Measurements from ENCODE around the gene SLC2A13. TPM values are rescaled to one million over a fixed set of nuclear protein-coding genes. Genes with fewer than 3 reads are reported as not detected.

The SLC2A13 gene
- total RNA-seq, 4 donors from 2014 or later: 18.4 to 32.0 (median 25.3) TPM

DNA sequence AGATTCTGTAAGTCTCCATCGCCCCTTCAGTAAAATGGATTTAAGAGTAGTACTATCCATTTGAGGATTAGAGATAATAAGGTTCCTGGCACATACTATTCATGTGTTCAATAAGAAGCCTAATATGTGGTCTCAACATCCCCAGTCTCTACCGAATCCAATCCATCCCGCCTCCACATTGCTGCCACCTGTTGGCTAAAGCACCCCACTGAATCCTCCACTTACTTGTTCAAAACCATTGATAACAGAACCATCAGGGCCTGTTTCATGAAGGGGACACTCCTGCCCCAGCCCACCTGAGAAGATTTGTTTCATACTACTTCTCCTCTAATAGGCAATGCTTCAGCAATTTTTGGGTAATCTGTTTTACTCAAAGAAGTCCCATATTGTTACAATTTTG lies 147.5 kb downstream of the SLC2A13 start:
- TF ChIP-seq, protein P1, sequence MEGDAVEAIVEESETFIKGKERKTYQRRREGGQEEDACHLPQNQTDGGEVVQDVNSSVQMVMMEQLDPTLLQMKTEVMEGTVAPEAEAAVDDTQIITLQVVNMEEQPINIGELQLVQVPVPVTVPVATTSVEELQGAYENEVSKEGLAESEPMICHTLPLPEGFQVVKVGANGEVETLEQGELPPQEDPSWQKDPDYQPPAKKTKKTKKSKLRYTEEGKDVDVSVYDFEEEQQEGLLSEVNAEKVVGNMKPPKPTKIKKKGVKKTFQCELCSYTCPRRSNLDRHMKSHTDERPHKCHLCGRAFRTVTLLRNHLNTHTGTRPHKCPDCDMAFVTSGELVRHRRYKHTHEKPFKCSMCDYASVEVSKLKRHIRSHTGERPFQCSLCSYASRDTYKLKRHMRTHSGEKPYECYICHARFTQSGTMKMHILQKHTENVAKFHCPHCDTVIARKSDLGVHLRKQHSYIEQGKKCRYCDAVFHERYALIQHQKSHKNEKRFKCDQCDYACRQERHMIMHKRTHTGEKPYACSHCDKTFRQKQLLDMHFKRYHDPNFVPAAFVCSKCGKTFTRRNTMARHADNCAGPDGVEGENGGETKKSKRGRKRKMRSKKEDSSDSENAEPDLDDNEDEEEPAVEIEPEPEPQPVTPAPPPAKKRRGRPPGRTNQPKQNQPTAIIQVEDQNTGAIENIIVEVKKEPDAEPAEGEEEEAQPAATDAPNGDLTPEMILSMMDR (IDR thresholded peaks at IDR 0.05; ENCODE audit: low read depth): no peak

DNA sequence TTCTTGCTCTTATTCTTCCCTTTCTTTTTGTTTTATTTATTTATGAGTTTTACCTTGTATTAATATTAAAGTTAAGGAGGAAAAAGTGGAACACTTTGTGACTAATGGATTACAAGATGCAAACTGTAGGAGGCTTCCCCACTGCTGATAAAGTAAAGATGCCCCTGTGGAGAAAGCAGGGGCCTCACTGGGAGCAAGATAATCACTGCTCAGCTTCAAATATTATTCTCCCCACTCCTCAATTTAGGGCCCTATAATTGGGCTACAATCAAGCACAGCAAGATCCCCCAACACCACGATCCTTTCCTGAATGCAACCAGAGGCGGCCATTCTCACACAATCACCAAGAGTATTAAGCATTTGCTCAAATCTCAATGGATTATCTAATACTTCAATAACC lies 149.2 kb downstream of the SLC2A13 start:
- TF ChIP-seq, protein P1 (IDR thresholded peaks at IDR 0.05; ENCODE audit: low read depth): no peak

- TF ChIP-seq, protein P1 (IDR thresholded peaks at IDR 0.05; ENCODE audit: low read depth): no peak
Observed at GRCh38 chr12:39946361-39947280, 159.3 kb downstream of the SLC2A13 start.

- TF ChIP-seq, protein P1 (IDR thresholded peaks at IDR 0.05; ENCODE audit: low read depth): no peak
Observed at GRCh38 chr12:39937119-39937518, 168.8 kb downstream of the SLC2A13 start.

GRCh38 chr12:39935839-39936238 lies 170.0 kb downstream of the SLC2A13 start:
- TF ChIP-seq, protein P1 (IDR thresholded peaks at IDR 0.05; ENCODE audit: low read depth): no peak

- TF ChIP-seq, protein P1 (IDR thresholded peaks at IDR 0.05; ENCODE audit: low read depth): no peak
Observed at GRCh38 chr12:39935275-39935674, 170.6 kb downstream of the SLC2A13 start.

GRCh38 chr12:39931857-39932256 lies 174.0 kb downstream of the SLC2A13 start:
- TF ChIP-seq, protein P1 (IDR thresholded peaks at IDR 0.05; ENCODE audit: low read depth): no peak
